B cell (primary cell): ENCODE measurements around the gene ITGAE. TPM values are rescaled to one million over a fixed set of nuclear protein-coding genes. Genes with fewer than 3 reads are reported as not detected.

Experiments used
- ATAC-seq: fragments of 200-7000 bp; cut with Tn5 transposase; one replicate; pipeline ENCODE4 v1.10.0; 2021; ENCODE audit warnings: low read depth, mild to moderate bottlenecking, moderate number of reproducible peaks, moderate library complexity
- CTCF ChIA-PET: fragments of 350-600 bp; sonication (Branson Sonifier 250); formaldehyde crosslinking; loops from one replicate; lab custom pipeline; 2021; ENCODE audit warnings: antibody characterized with exemption, inconsistent platforms; lab: Charles Lee
- POLR2A ChIA-PET: fragments of 350-600 bp; sonication (Branson Sonifier 250); formaldehyde crosslinking; loops from one replicate; lab custom pipeline; 2021; ENCODE audit warnings: antibody characterized with exemption; lab: Charles Lee
- DNase-seq: peaks from one replicate; pipeline ENCODE4 v3.0.0; 2013
- H2AFZ ChIP-seq: 2 replicates; pipeline ENCODE4 v1.6.1; 2012; ENCODE audit warnings: mild to moderate bottlenecking, low read depth, low read length; ENCODE audit not compliant: insufficient read depth, poor library complexity, severe bottlenecking
- H3K27ac ChIP-seq, 2 donors: 1 replicate in 1 of 2; 2 replicates in 1 of 2; pipeline ENCODE4 v1.5.1; 2012 to 2013; ENCODE audit warnings: low read length in 2 of 2, mild to moderate bottlenecking in 2 of 2, moderate library complexity in 1 of 2
- H3K27me3 ChIP-seq, 4 experiments: fragments of 200-600 bp in 1 of 4; sonication (generic) in 1 of 4; replicated peaks in 1 of 4; 1 replicate in 2 of 4; 2 replicates in 2 of 4; pipeline versions ENCODE4 v1.6.1 to v1.7.0; 2013 to 2016; ENCODE audit warnings: low read length in 3 of 4, mild to moderate bottlenecking in 2 of 4, mixed read lengths in 1 of 4, moderate library complexity in 1 of 4; ENCODE audit not compliant: insufficient read depth in 4 of 4, control insufficient read depth in 3 of 4; ENCODE audit errors: control extremely low read depth in 1 of 4
- H3K36me3 ChIP-seq, 2 experiments: replicated peaks in 1 of 2; 1 replicate in 1 of 2; 2 replicates in 1 of 2; pipeline versions ENCODE4 v1.6.1 to v1.7.1; 2013; ENCODE audit warnings: low read length in 1 of 2; ENCODE audit not compliant: insufficient read depth in 2 of 2, control insufficient read depth in 1 of 2; ENCODE audit errors: control extremely low read depth in 1 of 2, extremely low read depth in 1 of 2
- H3K4me1 ChIP-seq, 2 donors: fragments of 200-600 bp in 1 of 2; sonication (generic) in 1 of 2; 1 replicate in 1 of 2; 2 replicates in 1 of 2; pipeline versions ENCODE4 v1.5.1 to v1.6.1; 2013 to 2017; ENCODE audit warnings: low read length in 2 of 2; ENCODE audit not compliant: control insufficient read depth in 2 of 2, insufficient read depth in 2 of 2
- H3K4me2 ChIP-seq: replicated peaks from 2 replicates; pipeline ENCODE3; 2012; ENCODE audit warnings: mild to moderate bottlenecking, low read depth, low read length; ENCODE audit not compliant: poor library complexity, severe bottlenecking
- H3K4me3 ChIP-seq, 5 experiments: fragments of 200-600 bp in 1 of 5; sonication (generic) in 1 of 5; 1 replicate in 3 of 5; 2 replicates in 2 of 5; pipeline versions ENCODE4 v1.5.1 to v1.7.0; 2011 to 2016; ENCODE audit warnings: low read length in 4 of 5, mild to moderate bottlenecking in 4 of 5, low read depth in 2 of 5, control low read depth in 1 of 5, moderate library complexity in 1 of 5; ENCODE audit not compliant: insufficient read depth in 1 of 5; ENCODE audit errors: control extremely low read depth in 1 of 5, extremely low read depth in 1 of 5
- H3K79me2 ChIP-seq: fragments of 200-600 bp; sonication (generic); one replicate; pipeline ENCODE4 v1.6.0; 2016; ENCODE audit warnings: low read length; ENCODE audit not compliant: control insufficient read depth, insufficient read depth
- H3K9ac ChIP-seq: fragments of 200-600 bp; sonication (generic); 2 replicates; pipeline ENCODE4 v1.6.1; 2017; ENCODE audit warnings: mild to moderate bottlenecking, low read length, moderate library complexity
- H3K9me3 ChIP-seq, 3 donors: one replicate each; pipeline versions ENCODE4 v1.6.1 to v1.7.1; 2013; ENCODE audit warnings: low read length in 2 of 3; ENCODE audit not compliant: control insufficient read depth in 2 of 3, insufficient read depth in 1 of 3; ENCODE audit errors: control extremely low read depth in 1 of 3
- H4K20me1 ChIP-seq: 2 replicates; pipeline ENCODE4 v1.6.0; 2012; ENCODE audit warnings: mild to moderate bottlenecking, low read length; ENCODE audit not compliant: insufficient read depth, control insufficient read depth, poor library complexity, severe bottlenecking
- H3K27ac Mint-ChIP-seq: one replicate; pipeline ENCODE4 v1.8.0; 2021; ENCODE audit warnings: mixed read lengths
- H3K27me3 Mint-ChIP-seq: one replicate; pipeline ENCODE4 v1.8.0; 2021; ENCODE audit warnings: mixed read lengths
- H3K4me1 Mint-ChIP-seq: one replicate; pipeline ENCODE4 v1.8.0; 2021; ENCODE audit warnings: mixed read lengths
- H3K4me3 Mint-ChIP-seq: one replicate; pipeline ENCODE4 v1.8.0; 2021; ENCODE audit warnings: mixed read lengths
- H3K9me3 Mint-ChIP-seq: one replicate; pipeline ENCODE4 v1.8.0; 2022; ENCODE audit warnings: mixed read lengths; ENCODE audit not compliant: insufficient read depth
- CTCF ChIP-seq: fragments of 200-600 bp; IDR thresholded peaks from one replicate; pipeline ENCODE4 v1.8.0; 2022; ENCODE audit warnings: antibody characterized with exemption, mild to moderate bottlenecking
- EZH2 ChIP-seq: IDR thresholded peaks from 2 replicates; pipeline ENCODE4 v1.6.1; 2012; ENCODE audit warnings: borderline replicate concordance, low read depth, mild to moderate bottlenecking, moderate library complexity, low read length; ENCODE audit not compliant: insufficient read depth, poor library complexity, severe bottlenecking
- WGBS: methylation state at CpG from one replicate; pipeline ENCODE4 v1.1.5; 2013; ENCODE audit warnings: missing lambda C conversion rate; ENCODE audit not compliant: insufficient coverage; 5-methylcytosine and 5-hydroxymethylcytosine counted together
- intact Hi-C: fragments of 100-400 bp; cut with micrococcal nuclease; formaldehyde crosslinking; loops from one replicate; pipeline ENCODE4 v1.10.0; 2022
- polyA plus RNA-seq: library from polyadenylated mRNA; depleted of rRNA; stranded (reverse); fragments of >200 nt; gene quantifications from 2 replicates; pipeline ENCODE4 v1.2.3, GENCODE V29; 2012
- total RNA-seq, 2 donors: library from RNA; stranded (reverse); fragments of 120-200 nt in 1 of 2; gene quantifications; 1 replicate in 1 of 2; 2 replicates in 1 of 2; pipeline versions ENCODE4 v1.2.3 to v1.2.4, GENCODE V29; 2013 to 2022

ITGAE gene
- total and polyA plus RNA-seq, 2 donors (not counting 1 experiment from before 2014, with no cell fraction given) = 48.2 to 95.6 TPM

- Histone ChIP-seq H3K27ac (no peak overlapping the region), H3K9me3 (peaks cover 0 to 3% (median 0%) of the 10 kb centered on the region in 3 donors), H3K27me3 (no peaks in the 10 kb centered on the region), H2AFZ (no peak overlapping the region), H3K4me2 (no peak overlapping the region), H3K79me2 (no peaks in the 10 kb centered on the region), H4K20me1 (no peaks in the 10 kb centered on the region), H3K4me1 (peaks cover 19 to 28% of the 10 kb centered on the region in 2 donors), H3K36me3 (no peaks in the 10 kb centered on the region), H3K9ac (no peak overlapping the region), H3K4me3 (no peak overlapping the region)
- no peak for ATAC-seq
- TF ChIP-seq EZH2 (no peak), CTCF (no peak)
- Mint-ChIP-seq H3K27ac (peak overlapping the region; percentile 6), H3K4me3 (no peak overlapping the region), H3K27me3 (no peaks in the 10 kb centered on the region), H3K4me1 (peaks cover 31% of the 10 kb centered on the region), H3K9me3 (no peaks in the 10 kb centered on the region)
- DNase-seq = no peak
- intact Hi-C loops = no loop called here
- CTCF ChIA-PET = interaction anchor here (4.1 to 20.4 kb wide), 2 partner anchors 32 to 59 kb away, joined by 25 to 176 read pairs; no protein-coding TSS in a partner anchor
- POLR2A ChIA-PET = no interaction called here
- WGBS = 98% methylated on average over 5 of the region's 8 CpGs
These were observed 32.2 kb downstream of the ITGAE start for GRCh38 chr17:3768769-3769168.

DNA sequence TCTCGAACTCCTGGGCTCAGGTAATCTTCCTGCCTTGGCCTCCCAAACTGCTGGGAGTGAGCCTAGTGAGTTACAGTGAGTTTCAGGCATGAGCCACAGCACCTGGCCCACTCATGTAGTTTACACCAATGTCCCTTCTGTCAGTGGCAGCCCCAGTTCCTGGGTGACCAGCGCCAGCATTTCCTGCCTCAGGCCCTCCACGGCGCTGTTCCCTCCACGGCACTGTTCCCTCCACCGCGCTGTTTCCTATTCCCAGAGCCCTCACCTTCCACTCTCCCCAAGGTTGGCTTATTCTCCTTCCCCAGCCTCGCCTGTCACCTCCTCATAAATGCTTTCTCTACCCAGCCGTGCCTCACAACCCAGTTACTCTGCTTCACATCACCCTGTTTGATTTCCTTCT, 32.6 kb downstream of the ITGAE start:
- whole genome bisulfite sequencing = 90% methylated on average over 9 of the region's 9 CpGs
- DNase-seq = no peak
- Histone ChIP-seq H4K20me1 (no peaks in the 10 kb centered on the region), H3K36me3 (no peaks in the 10 kb centered on the region), H3K4me3 (no peak overlapping the region), H3K9me3 (peaks cover 0 to 3% (median 0%) of the 10 kb centered on the region in 3 donors), H3K4me1 (peaks cover 19 to 33% of the 10 kb centered on the region in 2 donors), H2AFZ (no peak overlapping the region), H3K4me2 (no peak overlapping the region), H3K79me2 (no peaks in the 10 kb centered on the region), H3K27ac (no peak overlapping the region), H3K27me3 (no peaks in the 10 kb centered on the region), H3K9ac (no peak overlapping the region)
- Mint-ChIP-seq H3K27me3 (no peaks in the 10 kb centered on the region), H3K4me3 (no peak overlapping the region), H3K9me3 (no peaks in the 10 kb centered on the region), H3K27ac (peak overlapping the region; percentile 6), H3K4me1 (peaks cover 35% of the 10 kb centered on the region)
- ATAC-seq = no peak
- POLR2A ChIA-PET = no interaction called here
- TF ChIP-seq EZH2 (no peak), CTCF (no peak)
- intact Hi-C loops = no loop called here
- CTCF ChIA-PET = interaction anchor here (6.1 to 20.4 kb wide), 2 partner anchors 32 to 58 kb away, joined by 56 to 176 read pairs; no protein-coding TSS in a partner anchor
